ENCODE results near the gene SPTBN4.

The SPTBN4 gene

GRCh38 chr19:40502081-40502480 is 35.3 kb downstream of the SPTBN4 start:
- no peaks in the 10 kb centered on the region for H4K20me1 ChIP-seq (ENCODE audit: insufficient read depth, low read length)
- TF ChIP-seq CTCF (IDR thresholded peaks at IDR 0.05; ENCODE audit: low read length): no peak
- no peak for TF ChIP-seq EZH2 (IDR thresholded peaks at IDR 0.05; ENCODE audit: borderline replicate concordance, low read length)
- H3K27me3 ChIP-seq (ENCODE audit: insufficient read depth, low read length): no peaks in the 10 kb centered on the region
- H3K4me1 ChIP-seq (ENCODE audit: insufficient read depth, low read length, severe bottlenecking): no peaks in the 10 kb centered on the region
- H3F3A ChIP-seq (ENCODE audit: insufficient read depth, low read length): no peaks in the 10 kb centered on the region
- no peak overlapping the region for H3K4me2 ChIP-seq (ENCODE audit: low read length)
- no peak overlapping the region for H3K9ac ChIP-seq (ENCODE audit: low read length)
- H2AFZ ChIP-seq (ENCODE audit: low read length): no peak overlapping the region
- no peak overlapping the region for H3K4me3 ChIP-seq (ENCODE audit: low read depth, low read length, poor library complexity, severe bottlenecking)
- H3K9me2 ChIP-seq (ENCODE audit: low read depth, low read length): no peaks in the 10 kb centered on the region
- H3K36me3 ChIP-seq (ENCODE audit: insufficient read depth, low read length): no peaks in the 10 kb centered on the region
- no peaks in the 10 kb centered on the region for H3K9me3 ChIP-seq (ENCODE audit: low read length)
- no peak overlapping the region for H3K27ac ChIP-seq (ENCODE audit: low read depth, low read length, poor library complexity, severe bottlenecking)
- H3K79me2 ChIP-seq (ENCODE audit: insufficient read depth, low read length): no peaks in the 10 kb centered on the region

GRCh38 chr19:40502647-40503319 is 36.0 kb downstream of the SPTBN4 start:
- Histone ChIP-seq H4K20me1 (ENCODE audit: insufficient read depth, low read length) (no peaks in the 10 kb centered on the region), H3K9me2 (ENCODE audit: low read depth, low read length) (no peaks in the 10 kb centered on the region), H3F3A (ENCODE audit: insufficient read depth, low read length) (no peaks in the 10 kb centered on the region), H2AFZ (ENCODE audit: low read length) (no peak overlapping the region), H3K9ac (ENCODE audit: low read length) (no peak overlapping the region), H3K4me2 (ENCODE audit: low read length) (no peak overlapping the region), H3K9me3 (ENCODE audit: low read length) (no peaks in the 10 kb centered on the region), H3K36me3 (ENCODE audit: insufficient read depth, low read length) (no peaks in the 10 kb centered on the region), H3K27ac (ENCODE audit: low read depth, low read length, poor library complexity, severe bottlenecking) (no peak overlapping the region), H3K79me2 (ENCODE audit: insufficient read depth, low read length) (no peaks in the 10 kb centered on the region), H3K4me3 (ENCODE audit: low read depth, low read length, poor library complexity, severe bottlenecking) (no peak overlapping the region), H3K27me3 (ENCODE audit: insufficient read depth, low read length) (no peaks in the 10 kb centered on the region), H3K4me1 (ENCODE audit: insufficient read depth, low read length, severe bottlenecking) (no peaks in the 10 kb centered on the region)
- TF ChIP-seq EZH2 (IDR thresholded peaks at IDR 0.05; ENCODE audit: borderline replicate concordance, low read length) (no peak), CTCF (IDR thresholded peaks at IDR 0.05; ENCODE audit: low read length) (no peak)

- no peak overlapping the region for H3K4me2 ChIP-seq (ENCODE audit: low read length)
- no peak overlapping the region for H3K27ac ChIP-seq (ENCODE audit: low read depth, low read length, poor library complexity, severe bottlenecking)
- no peaks in the 10 kb centered on the region for H4K20me1 ChIP-seq (ENCODE audit: insufficient read depth, low read length)
- no peaks in the 10 kb centered on the region for H3K9me2 ChIP-seq (ENCODE audit: low read depth, low read length)
- H3K9me3 ChIP-seq (ENCODE audit: low read length): no peaks in the 10 kb centered on the region
- no peak for TF ChIP-seq EZH2 (IDR thresholded peaks at IDR 0.05; ENCODE audit: borderline replicate concordance, low read length)
- TF ChIP-seq CTCF (IDR thresholded peaks at IDR 0.05; ENCODE audit: low read length): no peak
- no peaks in the 10 kb centered on the region for H3K79me2 ChIP-seq (ENCODE audit: insufficient read depth, low read length)
- no peaks in the 10 kb centered on the region for H3K4me1 ChIP-seq (ENCODE audit: insufficient read depth, low read length, severe bottlenecking)
- H2AFZ ChIP-seq (ENCODE audit: low read length): no peak overlapping the region
- H3K9ac ChIP-seq (ENCODE audit: low read length): no peak overlapping the region
- no peaks in the 10 kb centered on the region for H3K27me3 ChIP-seq (ENCODE audit: insufficient read depth, low read length)
- H3K4me3 ChIP-seq (ENCODE audit: low read depth, low read length, poor library complexity, severe bottlenecking): no peak overlapping the region
- H3F3A ChIP-seq (ENCODE audit: insufficient read depth, low read length): no peaks in the 10 kb centered on the region
- no peaks in the 10 kb centered on the region for H3K36me3 ChIP-seq (ENCODE audit: insufficient read depth, low read length)
Measured at GRCh38 chr19:40503320-40503695, 36.5 kb downstream of the SPTBN4 start.

Data from OCI-LY1 (cell line).